HEK293 (cell line): ENCODE results near the gene SPIRE1.

Experiments
- ZNF473 ChIP-seq: fragments of 450-650 bp; formaldehyde crosslinking; IDR thresholded peaks from 2 replicates; pipeline ENCODE4 v1.5.1; 2017; ENCODE audit warnings: missing biosample characterization, missing genetic modification characterization
- ZNF785 ChIP-seq: fragments of 450-650 bp; formaldehyde crosslinking; IDR thresholded peaks from 2 replicates; pipeline ENCODE4 v1.5.1; 2016; ENCODE audit warnings: missing biosample characterization, missing genetic modification characterization
- TF ChIP-seq, protein P1 (sequence below): fragments of 450-650 bp; formaldehyde crosslinking; IDR thresholded peaks from 2 replicates; pipeline ENCODE4 v1.5.1; 2016; ENCODE audit warnings: missing biosample characterization, missing genetic modification characterization

DNA sequence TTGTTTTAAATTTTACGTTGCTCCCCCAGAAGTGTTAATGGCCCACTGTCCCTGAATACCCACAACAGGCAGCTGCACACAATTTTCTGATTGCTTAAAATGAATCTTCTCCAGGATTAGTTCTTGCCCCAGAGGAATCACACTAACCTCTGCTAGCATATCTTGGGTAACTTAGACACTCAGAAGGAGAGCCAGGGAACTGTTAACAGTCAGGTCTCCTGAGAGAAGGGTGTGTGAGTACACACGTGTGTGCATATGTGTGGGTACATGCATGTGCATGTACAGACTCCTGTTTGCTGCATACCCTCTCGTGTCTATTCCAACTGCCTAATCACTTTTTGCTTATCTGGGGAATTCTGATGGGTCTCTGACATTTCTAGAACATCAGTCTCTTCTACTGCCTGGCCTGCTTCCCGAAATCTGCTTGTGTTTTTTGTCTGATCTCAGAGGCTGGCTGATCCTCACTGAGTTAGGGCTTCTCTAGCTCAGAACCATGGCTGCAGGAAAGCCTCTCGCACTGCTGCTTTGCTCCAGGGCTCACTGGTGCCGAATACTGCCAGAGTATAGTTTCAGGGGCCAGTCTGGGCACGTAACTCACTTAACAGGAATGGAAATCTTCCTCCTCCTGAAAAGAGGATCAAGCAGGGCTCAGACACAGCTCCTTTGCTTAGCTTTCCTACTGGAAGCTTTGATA is 187.4 kb downstream of the SPIRE1 start:
- no peak for TF ChIP-seq ZNF785 (tag by site-specific recombination)
- TF ChIP-seq ZNF473 = no peak
- TF ChIP-seq, protein P1, sequence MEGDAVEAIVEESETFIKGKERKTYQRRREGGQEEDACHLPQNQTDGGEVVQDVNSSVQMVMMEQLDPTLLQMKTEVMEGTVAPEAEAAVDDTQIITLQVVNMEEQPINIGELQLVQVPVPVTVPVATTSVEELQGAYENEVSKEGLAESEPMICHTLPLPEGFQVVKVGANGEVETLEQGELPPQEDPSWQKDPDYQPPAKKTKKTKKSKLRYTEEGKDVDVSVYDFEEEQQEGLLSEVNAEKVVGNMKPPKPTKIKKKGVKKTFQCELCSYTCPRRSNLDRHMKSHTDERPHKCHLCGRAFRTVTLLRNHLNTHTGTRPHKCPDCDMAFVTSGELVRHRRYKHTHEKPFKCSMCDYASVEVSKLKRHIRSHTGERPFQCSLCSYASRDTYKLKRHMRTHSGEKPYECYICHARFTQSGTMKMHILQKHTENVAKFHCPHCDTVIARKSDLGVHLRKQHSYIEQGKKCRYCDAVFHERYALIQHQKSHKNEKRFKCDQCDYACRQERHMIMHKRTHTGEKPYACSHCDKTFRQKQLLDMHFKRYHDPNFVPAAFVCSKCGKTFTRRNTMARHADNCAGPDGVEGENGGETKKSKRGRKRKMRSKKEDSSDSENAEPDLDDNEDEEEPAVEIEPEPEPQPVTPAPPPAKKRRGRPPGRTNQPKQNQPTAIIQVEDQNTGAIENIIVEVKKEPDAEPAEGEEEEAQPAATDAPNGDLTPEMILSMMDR = no peak
